GM12874 (cell line): ENCODE data around the gene NXN.

ENCODE experiments used
- CTCF ChIP-seq: IDR thresholded peaks from 2 replicates; pipeline ENCODE4 v1.5.1; 2011; ENCODE audit warnings: low read depth, mild to moderate bottlenecking, control low read depth, low read length, moderate library complexity; ENCODE audit not compliant: insufficient read depth

The NXN gene

GRCh38 chr17:750431-751037 is 229.0 kb downstream of the NXN start:
- no peak for TF ChIP-seq CTCF
